IMR-90 (cell line): Measurements from ENCODE around the gene RAB11FIP4.

Source experiments
- CTCF ChIP-seq: conservative IDR thresholded peaks from 2 replicates; pipeline ENCODE4 v1.5.1; 2012; ENCODE audit warnings: mild to moderate bottlenecking, low read depth, low read length, improper control_type of control experiment
- MAFK ChIP-seq: IDR thresholded peaks from 2 replicates; pipeline ENCODE4 v1.6.1; 2012; ENCODE audit warnings: low read depth, low read length, improper control_type of control experiment
- MXI1 ChIP-seq: IDR thresholded peaks from 2 replicates; pipeline ENCODE4 v1.6.1; 2012; ENCODE audit warnings: low read depth, mild to moderate bottlenecking, low read length, moderate library complexity, borderline replicate concordance
- POLR2A ChIP-seq: IDR thresholded peaks from 2 replicates; pipeline ENCODE4 v1.6.1; 2012; ENCODE audit warnings: mild to moderate bottlenecking, low read depth, low read length
- RFX5 ChIP-seq: IDR thresholded peaks from 2 replicates; pipeline ENCODE4 v1.8.0; 2012; ENCODE audit warnings: low read depth, mild to moderate bottlenecking, low read length, moderate library complexity

GRCh38 chr17:31509095-31509804, 117.8 kb downstream of the RAB11FIP4 start:
- TF ChIP-seq MAFK: no peak
- TF ChIP-seq CTCF: no peak
- TF ChIP-seq MXI1: no peak
- no peak for TF ChIP-seq POLR2A
- TF ChIP-seq RFX5: no peak
